HG03175 (cell line): ENCODE data around the gene RFPL4A.
"Not testable (repeated sequence)": the region's sequence is repeated elsewhere in the genome, so short reads cannot be mapped to it uniquely, and the experiment has no call there.

Source experiments
- ATAC-seq: cut with Tn5 transposase; IDR thresholded peaks from one replicate; pipeline ENCODE4 v1.9.1; 2021; ENCODE audit warnings: mild to moderate bottlenecking, moderate library complexity; ENCODE audit not compliant: unreplicated experiment

The RFPL4A gene

GRCh38 chr19:55758797-55759196 is at the start of gene RFPL4A:
Gene RFPL4A, plus strand, starts transcription at chr19:55759097. Its CDS starts 2,704 bp downstream, at chr19:55761801.
- ATAC-seq: not testable (repeated sequence)

GRCh38 chr19:55711719-55712118 is 47.2 kb upstream of the RFPL4A start:
- ATAC-seq: no peak

- no peak for ATAC-seq
Measured at GRCh38 chr19:55712804-55713631, 45.9 kb upstream of the RFPL4A start.

GRCh38 chr19:55716531-55716930 is 42.4 kb upstream of the RFPL4A start:
- ATAC-seq: no peak

GRCh38 chr19:55717251-55717650 is 41.6 kb upstream of the RFPL4A start:
- ATAC-seq: no peak

GRCh38 chr19:55717879-55718711 is 40.8 kb upstream of the RFPL4A start:
- not testable (repeated sequence) for ATAC-seq

- ATAC-seq: no peak
Measured at GRCh38 chr19:55720214-55720746, 38.6 kb upstream of the RFPL4A start.

GRCh38 chr19:55720801-55721200 is 38.1 kb upstream of the RFPL4A start:
- no peak for ATAC-seq

GRCh38 chr19:55723491-55723890 is 35.4 kb upstream of the RFPL4A start:
- no peak for ATAC-seq

- ATAC-seq: not testable (repeated sequence)
Measured at GRCh38 chr19:55730378-55730777, 28.5 kb upstream of the RFPL4A start.

- ATAC-seq: no peak
Measured at GRCh38 chr19:55738302-55738701, 20.6 kb upstream of the RFPL4A start, which contains the start of gene NLRP9. Gene NLRP9, minus strand, starts transcription at chr19:55738402. Its CDS starts 28 bp downstream, at chr19:55738374.

- ATAC-seq: no peak
Measured at GRCh38 chr19:55750715-55751114, 8.2 kb upstream of the RFPL4A start.

- ATAC-seq: no peak
Measured at GRCh38 chr19:55753401-55753800, 5.5 kb upstream of the RFPL4A start.

- ATAC-seq: not testable (repeated sequence)
Measured at GRCh38 chr19:55756808-55757207, 2.1 kb upstream of the RFPL4A start.

GRCh38 chr19:55766466-55766865 is 7.6 kb downstream of the RFPL4A start:
- ATAC-seq: no peak

- not testable (repeated sequence) for ATAC-seq
Measured at GRCh38 chr19:55768818-55769217, 9.9 kb downstream of the RFPL4A start, which contains the start of gene RFPL4AL1. Gene RFPL4AL1, plus strand, starts transcription at chr19:55769118. Its CDS starts 2,687 bp downstream, at chr19:55771805.

GRCh38 chr19:55769632-55770031 is 10.7 kb downstream of the RFPL4A start:
- ATAC-seq: not testable (repeated sequence)

GRCh38 chr19:55777528-55777927 is 18.6 kb downstream of the RFPL4A start:
- no peak for ATAC-seq

GRCh38 chr19:55778331-55778730 is 19.4 kb downstream of the RFPL4A start:
- no peak for ATAC-seq

GRCh38 chr19:55781112-55781511 is 22.2 kb downstream of the RFPL4A start:
- ATAC-seq: no peak

GRCh38 chr19:55795021-55795420 is 36.1 kb downstream of the RFPL4A start:
- ATAC-seq: no peak
